ENCODE results near the gene ESR1. TPM values are rescaled to one million over a fixed set of nuclear protein-coding genes. Genes with fewer than 3 reads are reported as not detected.

ESR1 gene
- total and polyA plus RNA-seq, 4 experiments from 2014 or later, result 0.67 to 6.8 (median 2.4) TPM

- no peaks in the 10 kb centered on the region for H3K27me3 Mint-ChIP-seq
- ChIA-PET POLR2A (ENCODE audit: partially characterized antibody) (no interaction called here), CTCF (ENCODE audit: partially characterized antibody) (no interaction called here)
- H3K27me3 ChIP-seq (ENCODE audit: insufficient read depth, low read length), result no peaks in the 10 kb centered on the region
- no peaks in the 10 kb centered on the region for H3K4me1 Mint-ChIP-seq
- H3K27ac ChIP-seq (ENCODE audit: low read depth, low read length), result no peak overlapping the region
- no peak overlapping the region for H3K4me3 ChIP-seq (ENCODE audit: low read length in 2 of 2)
- no peaks in the 10 kb centered on the region for H3K36me3 ChIP-seq (ENCODE audit: insufficient read depth, low read length)
- no peak for DNase-seq
- H3K9me3 Mint-ChIP-seq, result peaks cover 0 to 4% (median 0%) of the 10 kb centered on the region in 8 donors
- no peak overlapping the region for H3K4me3 Mint-ChIP-seq
- no peaks in the 10 kb centered on the region for H3K4me1 ChIP-seq (ENCODE audit: insufficient read depth, low read length)
- H3K36me3 Mint-ChIP-seq, result no peaks in the 10 kb centered on the region
- H3K27ac Mint-ChIP-seq, result no peak overlapping the region
- H3K9me3 ChIP-seq (ENCODE audit: control insufficient read depth in 1 of 2, low read length in 2 of 2), result no peaks in the 10 kb centered on the region
- intact Hi-C loops (cut with micrococcal nuclease), result no loop called here
Measured at GRCh38 chr6:151905854-151906253, 98.4 kb downstream of the ESR1 start.

- intact Hi-C loops (cut with micrococcal nuclease), result no loop called here
- Mint-ChIP-seq H3K36me3 (no peaks in the 10 kb centered on the region), H3K9me3 (no peaks in the 10 kb centered on the region), H3K4me3 (no peak overlapping the region), H3K4me1 (no peaks in the 10 kb centered on the region), H3K27me3 (no peaks in the 10 kb centered on the region), H3K27ac (no peak overlapping the region)
- Histone ChIP-seq H3K27ac (ENCODE audit: low read depth, low read length) (no peak overlapping the region), H3K27me3 (ENCODE audit: insufficient read depth, low read length) (no peaks in the 10 kb centered on the region), H3K36me3 (ENCODE audit: insufficient read depth, low read length) (no peaks in the 10 kb centered on the region), H3K9me3 (ENCODE audit: control insufficient read depth in 1 of 2, low read length in 2 of 2) (no peaks in the 10 kb centered on the region), H3K4me3 (ENCODE audit: low read length in 2 of 2) (no peak overlapping the region), H3K4me1 (ENCODE audit: insufficient read depth, low read length) (no peaks in the 10 kb centered on the region)
- ChIA-PET POLR2A (ENCODE audit: partially characterized antibody) (no interaction called here), CTCF (ENCODE audit: partially characterized antibody) (no interaction called here)
- no peak for DNase-seq
Measured at GRCh38 chr6:151911401-151911800, 103.9 kb downstream of the ESR1 start.

GRCh38 chr6:151914484-151914883 is 107.0 kb downstream of the ESR1 start:
- Mint-ChIP-seq H3K4me1 (no peaks in the 10 kb centered on the region), H3K9me3 (no peaks in the 10 kb centered on the region)

GRCh38 chr6:151916075-151916474 is 108.6 kb downstream of the ESR1 start:
- Mint-ChIP-seq H3K36me3 (no peaks in the 10 kb centered on the region), H3K9me3 (peaks cover 0 to 4% (median 0%) of the 10 kb centered on the region in 8 donors), H3K4me3 (no peak overlapping the region), H3K27me3 (no peaks in the 10 kb centered on the region), H3K27ac (no peak overlapping the region), H3K4me1 (no peaks in the 10 kb centered on the region)
- Histone ChIP-seq H3K36me3 (ENCODE audit: insufficient read depth, low read length) (no peaks in the 10 kb centered on the region), H3K4me1 (ENCODE audit: insufficient read depth, low read length) (no peaks in the 10 kb centered on the region), H3K4me3 (ENCODE audit: low read length in 2 of 2) (no peak overlapping the region), H3K27ac (ENCODE audit: low read depth, low read length) (no peak overlapping the region), H3K27me3 (ENCODE audit: insufficient read depth, low read length) (no peaks in the 10 kb centered on the region), H3K9me3 (ENCODE audit: control insufficient read depth in 1 of 2, low read length in 2 of 2) (no peaks in the 10 kb centered on the region)
- CTCF ChIA-PET (ENCODE audit: partially characterized antibody), result no interaction called here
- intact Hi-C loops (cut with micrococcal nuclease), result no loop called here
- no peak for DNase-seq
- POLR2A ChIA-PET (ENCODE audit: partially characterized antibody), result no interaction called here

More at GRCh38 chr6:151914484-151914883, 107.0 kb downstream of the ESR1 start:
- Mint-ChIP-seq H3K27me3 (no peaks in the 10 kb centered on the region), H3K27ac (no peak overlapping the region), H3K4me3 (no peak overlapping the region), H3K36me3 (no peaks in the 10 kb centered on the region)
- no peak for DNase-seq
- Histone ChIP-seq H3K4me1 (ENCODE audit: insufficient read depth, low read length) (no peaks in the 10 kb centered on the region), H3K36me3 (ENCODE audit: insufficient read depth, low read length) (no peaks in the 10 kb centered on the region), H3K27me3 (ENCODE audit: insufficient read depth, low read length) (no peaks in the 10 kb centered on the region), H3K4me3 (ENCODE audit: low read length in 2 of 2) (no peak overlapping the region), H3K27ac (ENCODE audit: low read depth, low read length) (no peak overlapping the region), H3K9me3 (ENCODE audit: control insufficient read depth in 1 of 2, low read length in 2 of 2) (no peaks in the 10 kb centered on the region)
- POLR2A ChIA-PET (ENCODE audit: partially characterized antibody), result no interaction called here
- CTCF ChIA-PET (ENCODE audit: partially characterized antibody), result no interaction called here
- intact Hi-C loops (cut with micrococcal nuclease), result no loop called here

- H3K9me3 ChIP-seq (ENCODE audit: control insufficient read depth in 1 of 2, low read length in 2 of 2), result no peaks in the 10 kb centered on the region
- Mint-ChIP-seq H3K27me3 (no peaks in the 10 kb centered on the region), H3K4me3 (no peak overlapping the region), H3K9me3 (peaks cover 0 to 11% (median 3%) of the 10 kb centered on the region in 8 donors), H3K36me3 (peaks cover 0 to 3% of the 10 kb centered on the region in 2 donors), H3K4me1 (no peaks in the 10 kb centered on the region), H3K27ac (no peak overlapping the region)
- no peak for DNase-seq
- H3K4me1 ChIP-seq (ENCODE audit: insufficient read depth, low read length), result no peaks in the 10 kb centered on the region
- no peaks in the 10 kb centered on the region for H3K27me3 ChIP-seq (ENCODE audit: insufficient read depth, low read length)
- no peak overlapping the region for H3K4me3 ChIP-seq (ENCODE audit: low read length in 2 of 2)
- intact Hi-C loops (cut with micrococcal nuclease), result no loop called here
- POLR2A ChIA-PET (ENCODE audit: partially characterized antibody), result no interaction called here
- H3K36me3 ChIP-seq (ENCODE audit: insufficient read depth, low read length), result no peaks in the 10 kb centered on the region
- CTCF ChIA-PET (ENCODE audit: partially characterized antibody), result no interaction called here
- no peak overlapping the region for H3K27ac ChIP-seq (ENCODE audit: low read depth, low read length)
Measured at GRCh38 chr6:151916680-151917164, 109.2 kb downstream of the ESR1 start.

GRCh38 chr6:151917531-151918329 is 110.2 kb downstream of the ESR1 start:
- peaks cover 2 to 20% (median 6%) of the 10 kb centered on the region in 8 donors for H3K9me3 Mint-ChIP-seq
- intact Hi-C loops (cut with micrococcal nuclease), result no loop called here

GRCh38 chr6:151940307-151940706 is 132.8 kb downstream of the ESR1 start:
- Mint-ChIP-seq H3K4me3 (no peak overlapping the region), H3K4me1 (no peaks in the 10 kb centered on the region), H3K27me3 (peaks cover 0 to 3% of the 10 kb centered on the region in 2 donors), H3K36me3 (peaks cover 2 to 4% of the 10 kb centered on the region in 2 donors), H3K9me3 (peaks cover 0 to 8% (median 0%) of the 10 kb centered on the region in 8 donors), H3K27ac (no peak overlapping the region)
- intact Hi-C loops (cut with micrococcal nuclease), result no loop called here
- Histone ChIP-seq H3K4me1 (ENCODE audit: insufficient read depth, low read length) (no peaks in the 10 kb centered on the region), H3K9me3 (ENCODE audit: control insufficient read depth in 1 of 2, low read length in 2 of 2) (no peaks in the 10 kb centered on the region), H3K4me3 (ENCODE audit: low read length in 2 of 2) (no peak overlapping the region), H3K27me3 (ENCODE audit: insufficient read depth, low read length) (no peaks in the 10 kb centered on the region), H3K27ac (ENCODE audit: low read depth, low read length) (no peak overlapping the region), H3K36me3 (ENCODE audit: insufficient read depth, low read length) (no peaks in the 10 kb centered on the region)
- DNase-seq, result no peak
- CTCF ChIA-PET (ENCODE audit: partially characterized antibody), result no interaction called here
- POLR2A ChIA-PET (ENCODE audit: partially characterized antibody), result no interaction called here

More at GRCh38 chr6:151917531-151918329, 110.2 kb downstream of the ESR1 start:
- Mint-ChIP-seq H3K4me3 (no peak overlapping the region), H3K27ac (no peak overlapping the region), H3K4me1 (no peaks in the 10 kb centered on the region), H3K36me3 (peaks cover 0 to 6% of the 10 kb centered on the region in 2 donors), H3K27me3 (no peaks in the 10 kb centered on the region)
- no peak overlapping the region for H3K4me3 ChIP-seq (ENCODE audit: low read length in 2 of 2)
- H3K27me3 ChIP-seq (ENCODE audit: insufficient read depth, low read length), result no peaks in the 10 kb centered on the region
- DNase-seq, result no peak
- POLR2A ChIA-PET (ENCODE audit: partially characterized antibody), result no interaction called here
- H3K9me3 ChIP-seq (ENCODE audit: control insufficient read depth in 1 of 2, low read length in 2 of 2), result no peaks in the 10 kb centered on the region
- CTCF ChIA-PET (ENCODE audit: partially characterized antibody), result no interaction called here
- no peaks in the 10 kb centered on the region for H3K36me3 ChIP-seq (ENCODE audit: insufficient read depth, low read length)
- no peak overlapping the region for H3K27ac ChIP-seq (ENCODE audit: low read depth, low read length)
- H3K4me1 ChIP-seq (ENCODE audit: insufficient read depth, low read length), result no peaks in the 10 kb centered on the region
